Activated B cell treated with CpG ODN at 0.5 μM for 24 hours (primary cell): ENCODE results near the gene BARX2. TPM values are rescaled to one million over a fixed set of nuclear protein-coding genes. Genes with fewer than 3 reads are reported as not detected.

Experiments used
- ATAC-seq: fragments of 200-7000 bp; cut with Tn5 transposase; one replicate; pipeline ENCODE4 v1.10.0; 2021; ENCODE audit warnings: low read depth, mild to moderate bottlenecking, moderate library complexity
- CTCF ChIA-PET: fragments of 350-600 bp; sonication (Branson Sonifier 250); formaldehyde crosslinking; loops from one replicate; lab custom pipeline; 2021; ENCODE audit warnings: antibody characterized with exemption; lab: Charles Lee
- POLR2A ChIA-PET: fragments of 350-600 bp; sonication (Branson Sonifier 250); formaldehyde crosslinking; loops from one replicate; lab custom pipeline; 2021; ENCODE audit warnings: antibody characterized with exemption; lab: Charles Lee
- DNase-seq: peaks from one replicate; pipeline ENCODE4 v3.0.0; 2022
- H3K27ac Mint-ChIP-seq: one replicate; pipeline ENCODE4 v1.8.0; 2020; ENCODE audit warnings: mixed read lengths
- H3K27me3 Mint-ChIP-seq: one replicate; pipeline ENCODE4 v1.8.0; 2021; ENCODE audit warnings: mixed read lengths
- H3K36me3 Mint-ChIP-seq: one replicate; pipeline ENCODE4 v1.8.0; 2021; ENCODE audit warnings: low read depth, mixed read lengths
- H3K4me1 Mint-ChIP-seq: one replicate; pipeline ENCODE4 v1.8.0; 2021; ENCODE audit warnings: mixed read lengths
- H3K4me3 Mint-ChIP-seq: one replicate; pipeline ENCODE4 v1.8.0; 2020; ENCODE audit warnings: mild to moderate bottlenecking, mixed read lengths
- H3K9me3 Mint-ChIP-seq: one replicate; pipeline ENCODE4 v1.8.0; 2020; ENCODE audit warnings: mixed read lengths
- intact Hi-C: fragments of 100-400 bp; cut with micrococcal nuclease; formaldehyde crosslinking; loops from one replicate; pipeline ENCODE4 v1.15.1; 2024
- total RNA-seq: library from RNA; stranded (reverse); gene quantifications from 2 replicates; pipeline ENCODE4 v1.2.3, GENCODE V29; 2022
- TF ChIP-seq, protein P1 (sequence below): fragments of 200-600 bp; IDR thresholded peaks from one replicate; pipeline ENCODE4 v1.8.0; 2022; ENCODE audit warnings: antibody characterized with exemption, mild to moderate bottlenecking

The BARX2 gene
- total RNA-seq, 1 donor from 2014 or later: not detected

DNA sequence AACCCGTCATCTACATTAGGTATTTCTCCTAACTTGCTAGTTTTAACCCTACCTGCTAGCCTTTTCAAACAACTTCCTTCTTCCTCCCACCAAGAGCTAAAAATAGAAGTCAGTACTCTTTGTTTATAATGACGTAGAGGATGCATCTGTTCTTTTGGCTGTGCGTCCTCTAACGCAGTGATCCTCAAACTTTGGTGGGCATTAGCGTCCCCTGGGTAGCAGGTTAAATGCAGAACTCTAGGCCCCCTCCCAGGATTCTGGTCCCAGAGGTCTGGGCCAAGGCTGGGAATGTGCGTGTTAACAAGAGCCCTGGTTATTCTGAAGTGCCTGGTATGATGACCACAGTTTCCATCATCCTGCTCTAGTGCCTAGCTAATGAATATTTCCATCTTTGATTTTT, 67.6 kb downstream of the BARX2 start:
- Mint-ChIP-seq H3K4me3 (no peak overlapping the region), H3K9me3 (peaks cover 6% of the 10 kb centered on the region), H3K27ac (no peak overlapping the region), H3K27me3 (peaks cover 3% of the 10 kb centered on the region), H3K4me1 (no peaks in the 10 kb centered on the region), H3K36me3 (no peaks in the 10 kb centered on the region)
- ChIA-PET CTCF (no interaction called here), POLR2A (no interaction called here)
- DNase-seq (no peak), ATAC-seq (no peak)
- intact Hi-C loops: no loop called here
- TF ChIP-seq, protein P1, sequence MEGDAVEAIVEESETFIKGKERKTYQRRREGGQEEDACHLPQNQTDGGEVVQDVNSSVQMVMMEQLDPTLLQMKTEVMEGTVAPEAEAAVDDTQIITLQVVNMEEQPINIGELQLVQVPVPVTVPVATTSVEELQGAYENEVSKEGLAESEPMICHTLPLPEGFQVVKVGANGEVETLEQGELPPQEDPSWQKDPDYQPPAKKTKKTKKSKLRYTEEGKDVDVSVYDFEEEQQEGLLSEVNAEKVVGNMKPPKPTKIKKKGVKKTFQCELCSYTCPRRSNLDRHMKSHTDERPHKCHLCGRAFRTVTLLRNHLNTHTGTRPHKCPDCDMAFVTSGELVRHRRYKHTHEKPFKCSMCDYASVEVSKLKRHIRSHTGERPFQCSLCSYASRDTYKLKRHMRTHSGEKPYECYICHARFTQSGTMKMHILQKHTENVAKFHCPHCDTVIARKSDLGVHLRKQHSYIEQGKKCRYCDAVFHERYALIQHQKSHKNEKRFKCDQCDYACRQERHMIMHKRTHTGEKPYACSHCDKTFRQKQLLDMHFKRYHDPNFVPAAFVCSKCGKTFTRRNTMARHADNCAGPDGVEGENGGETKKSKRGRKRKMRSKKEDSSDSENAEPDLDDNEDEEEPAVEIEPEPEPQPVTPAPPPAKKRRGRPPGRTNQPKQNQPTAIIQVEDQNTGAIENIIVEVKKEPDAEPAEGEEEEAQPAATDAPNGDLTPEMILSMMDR: no peak

DNA sequence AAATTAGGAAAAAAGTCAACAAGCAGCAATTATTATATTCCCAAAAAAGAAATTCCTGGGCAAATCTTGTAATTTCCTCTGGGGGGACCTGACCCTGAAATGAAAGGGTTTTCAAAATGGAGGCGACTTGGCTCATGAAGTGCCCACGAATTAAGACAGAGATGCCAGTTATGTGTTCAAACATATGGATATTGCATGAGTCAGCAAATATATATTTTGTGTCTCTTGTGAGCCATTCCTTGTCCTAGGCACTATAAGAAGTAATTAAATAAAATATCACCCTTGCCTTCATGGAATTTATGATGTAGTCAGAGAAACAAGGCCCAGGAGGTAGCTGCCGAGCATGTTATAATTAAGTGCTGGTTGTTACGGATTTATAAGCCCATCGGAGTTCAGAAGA, 68.6 kb downstream of the BARX2 start:
- no peaks in the 10 kb centered on the region for H3K36me3 Mint-ChIP-seq
- ChIA-PET CTCF (no interaction called here), POLR2A (no interaction called here)
- H3K9me3 Mint-ChIP-seq: peaks cover 6% of the 10 kb centered on the region
- intact Hi-C loops: no loop called here
- DNase-seq (no peak), ATAC-seq (no peak)
- no peak overlapping the region for H3K27ac Mint-ChIP-seq
- TF ChIP-seq, protein P1: no peak
- H3K27me3 Mint-ChIP-seq: peaks cover 3% of the 10 kb centered on the region
- H3K4me3 Mint-ChIP-seq: no peak overlapping the region
- no peaks in the 10 kb centered on the region for H3K4me1 Mint-ChIP-seq

DNA sequence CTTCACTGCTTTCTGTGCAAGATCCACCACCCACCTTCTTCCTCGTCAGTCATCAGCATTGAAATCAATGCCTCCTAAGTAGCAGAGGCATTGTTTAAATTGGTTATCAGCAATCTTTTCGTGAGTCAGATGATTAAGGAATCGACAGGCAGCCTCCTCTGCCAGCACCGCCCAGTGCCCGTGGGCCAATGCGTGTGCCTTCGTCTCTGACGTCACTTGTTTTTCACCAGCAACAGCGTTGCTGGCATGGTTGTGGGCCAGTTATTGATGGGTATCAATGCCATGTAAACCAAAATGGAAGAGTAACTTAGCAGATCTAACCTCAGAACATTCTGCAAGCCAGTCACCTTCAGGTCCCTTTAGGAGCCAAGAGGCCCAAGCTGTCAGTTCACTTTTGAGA, 69.6 kb downstream of the BARX2 start:
- Mint-ChIP-seq H3K27ac (no peak overlapping the region), H3K27me3 (peaks cover 3% of the 10 kb centered on the region), H3K36me3 (no peaks in the 10 kb centered on the region), H3K9me3 (peaks cover 6% of the 10 kb centered on the region), H3K4me1 (no peaks in the 10 kb centered on the region), H3K4me3 (no peak overlapping the region)
- ChIA-PET CTCF (no interaction called here), POLR2A (no interaction called here)
- no peak for DNase-seq
- TF ChIP-seq, protein P1: no peak
- ATAC-seq: no peak
- intact Hi-C loops: no loop called here

DNA sequence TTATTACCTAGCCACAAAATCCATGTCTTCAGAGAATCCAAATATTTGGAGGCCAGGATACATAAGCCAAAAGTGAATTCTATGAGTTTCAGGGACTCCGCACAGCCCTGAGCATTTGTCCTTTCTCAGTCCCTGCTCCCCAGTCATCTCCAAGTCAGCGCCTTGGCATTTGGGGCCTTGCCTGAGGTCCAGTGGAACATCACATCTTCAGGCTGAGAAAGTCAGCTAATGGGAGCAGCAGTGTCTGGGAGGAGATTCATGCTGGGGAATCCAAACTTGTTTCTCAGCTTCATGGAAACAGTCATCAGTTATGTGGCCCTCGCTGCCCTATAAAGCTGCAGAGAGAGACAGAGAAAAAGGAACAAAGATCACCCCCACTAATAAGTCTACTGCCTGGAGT, 70.9 kb downstream of the BARX2 start:
- POLR2A ChIA-PET: no interaction called here
- TF ChIP-seq, protein P1: no peak
- ATAC-seq: no peak
- DNase-seq: no peak
- CTCF ChIA-PET: no interaction called here
- Mint-ChIP-seq H3K27ac (no peak overlapping the region), H3K36me3 (no peaks in the 10 kb centered on the region), H3K4me1 (no peaks in the 10 kb centered on the region), H3K4me3 (no peak overlapping the region), H3K27me3 (peaks cover 3% of the 10 kb centered on the region), H3K9me3 (peaks cover 6% of the 10 kb centered on the region)
- intact Hi-C loops: no loop called here

DNA sequence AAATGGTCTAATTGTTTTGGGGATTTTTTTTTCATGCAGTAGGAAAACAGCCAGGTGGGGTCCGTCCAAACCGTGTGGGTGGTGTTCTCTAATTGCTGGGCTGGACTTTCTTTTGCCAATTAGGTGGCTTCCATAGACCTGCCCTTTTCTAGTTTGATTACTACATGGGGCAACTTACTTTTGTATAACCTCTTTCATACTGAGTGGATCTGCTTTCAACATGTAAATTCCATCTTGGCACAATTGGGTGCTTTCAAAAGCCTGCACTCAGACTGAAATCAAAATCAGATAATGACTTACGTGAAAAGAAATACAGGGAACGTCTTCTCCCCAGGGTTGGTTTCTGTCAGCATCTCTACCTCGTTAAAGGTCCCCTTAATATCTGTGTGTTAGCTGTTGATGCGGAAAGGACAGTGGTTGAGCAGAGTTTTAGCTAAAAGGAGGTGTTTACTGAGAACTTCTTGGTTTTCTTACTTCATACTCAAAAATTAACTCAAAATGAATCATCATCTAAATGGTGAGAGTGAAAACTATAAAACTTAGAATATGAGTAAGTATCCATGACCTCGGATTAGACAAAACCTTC, 72.1 kb downstream of the BARX2 start:
- Mint-ChIP-seq H3K4me1 (no peaks in the 10 kb centered on the region), H3K36me3 (no peaks in the 10 kb centered on the region), H3K27ac (no peak overlapping the region), H3K27me3 (peaks cover 3% of the 10 kb centered on the region), H3K4me3 (no peak overlapping the region), H3K9me3 (peaks cover 6% of the 10 kb centered on the region)
- intact Hi-C loops: no loop called here
- TF ChIP-seq, protein P1: no peak
- ATAC-seq: no peak
- CTCF ChIA-PET: no interaction called here
- DNase-seq: no peak
- POLR2A ChIA-PET: no interaction called here
